ENCODE data around the gene DGCR6L.
"Not testable (repeated sequence)": the region's sequence is repeated elsewhere in the genome, so short reads cannot be mapped to it uniquely, and the experiment has no call there.

Gene DGCR6L

GRCh38 chr22:20319041-20319744, 667 bp downstream of the DGCR6L start:
- POLR2A ChIA-PET, result interaction anchor here (1.0 kb wide), 1 partner anchor 74 kb away, joined by 3 read pairs; the partner anchor contains the start of gene ZNF74

GRCh38 chr22:20318043-20318688, 1.7 kb downstream of the DGCR6L start:
- DNase-seq (ENCODE audit: low read depth, low spot score); POLR2A ChIA-PET: not testable (repeated sequence)
- CTCF ChIA-PET, result interaction anchor here (0.6 to 2.0 kb wide), 3 partner anchors 11 to 216 kb away, joined by 3 to 16 read pairs (median 4); no protein-coding TSS in a partner anchor
- H3K4me3 ChIP-seq (ENCODE audit: low read depth, low read length), result peak overlapping the region; percentile 6; the same call in 1 of the 2 replicates

More at GRCh38 chr22:20319041-20319744, 667 bp downstream of the DGCR6L start:
- CTCF ChIA-PET, result interaction anchor here (1.4 kb wide), 2 partner anchors 27 to 162 kb away, joined by 3 to 4 read pairs; no protein-coding TSS in a partner anchor
- peak overlapping the region; percentile 89 for H3K4me3 ChIP-seq (ENCODE audit: low read depth, low read length)
- TF ChIP-seq CTCF (IDR thresholded peaks at IDR 0.05; ENCODE audit: insufficient read depth, low read length, missing control alignments), result no peak
- DNase-seq (ENCODE audit: low read depth, low spot score), result no peak

GRCh38 chr22:20317402-20318042, 2.3 kb downstream of the DGCR6L start:
- H3K4me3 ChIP-seq (ENCODE audit: low read depth, low read length); DNase-seq (ENCODE audit: low read depth, low spot score); POLR2A ChIA-PET: not testable (repeated sequence)
- CTCF ChIA-PET, result interaction anchor here (0.6 to 2.0 kb wide), 5 partner anchors 10 to 216 kb away, joined by 3 to 16 read pairs (median 3); no protein-coding TSS in a partner anchor

- POLR2A ChIA-PET, result no interaction called here
- TF ChIP-seq CTCF (IDR thresholded peaks at IDR 0.05; ENCODE audit: insufficient read depth, low read length, missing control alignments), result no peak
- CTCF ChIA-PET, result interaction anchor here (1.1 to 2.0 kb wide), 4 partner anchors 10 to 160 kb away, joined by 3 to 16 read pairs (median 4); no protein-coding TSS in a partner anchor
Measured at GRCh38 chr22:20316844-20317401, 2.9 kb downstream of the DGCR6L start.

GRCh38 chr22:20316217-20316843, 3.5 kb downstream of the DGCR6L start:
- TF ChIP-seq CTCF (IDR thresholded peaks at IDR 0.05; ENCODE audit: insufficient read depth, low read length, missing control alignments), result no peak

More at GRCh38 chr22:20316844-20317401, 2.9 kb downstream of the DGCR6L start:
- no peak overlapping the region for H3K4me3 ChIP-seq (ENCODE audit: low read depth, low read length)
- no peak for DNase-seq (ENCODE audit: low read depth, low spot score)

GRCh38 chr22:20315337-20316216, 4.3 kb downstream of the DGCR6L start:
- TF ChIP-seq CTCF (IDR thresholded peaks at IDR 0.05; ENCODE audit: insufficient read depth, low read length, missing control alignments), result no peak
- H3K4me3 ChIP-seq (ENCODE audit: low read depth, low read length), result no peak overlapping the region
- CTCF ChIA-PET, result interaction anchor here (0.6 kb wide), 1 partner anchor 103 kb away, joined by 3 read pairs; no protein-coding TSS in a partner anchor
- no peak for DNase-seq (ENCODE audit: low read depth, low spot score)
- POLR2A ChIA-PET, result no interaction called here

More at GRCh38 chr22:20316217-20316843, 3.5 kb downstream of the DGCR6L start:
- no peak overlapping the region for H3K4me3 ChIP-seq (ENCODE audit: low read depth, low read length)
- CTCF ChIA-PET, result interaction anchor here (1.1 to 2.0 kb wide), 4 partner anchors 9 to 159 kb away, joined by 3 to 16 read pairs (median 4); no protein-coding TSS in a partner anchor
- POLR2A ChIA-PET, result no interaction called here
- no peak for DNase-seq (ENCODE audit: low read depth, low spot score)

GRCh38 chr22:20314741-20315336, 5.0 kb downstream of the DGCR6L start:
- POLR2A ChIA-PET; H3K4me3 ChIP-seq (ENCODE audit: low read depth, low read length); DNase-seq (ENCODE audit: low read depth, low spot score): not testable (repeated sequence)
- CTCF ChIA-PET, result interaction anchor here (0.6 kb wide), 1 partner anchor 103 kb away, joined by 3 read pairs; no protein-coding TSS in a partner anchor

- POLR2A ChIA-PET; H3K4me3 ChIP-seq (ENCODE audit: low read depth, low read length); DNase-seq (ENCODE audit: low read depth, low spot score); CTCF ChIA-PET: not testable (repeated sequence)
Measured at GRCh38 chr22:20314206-20314605, 5.7 kb downstream of the DGCR6L start.

- DNase-seq (ENCODE audit: low read depth, low spot score); POLR2A ChIA-PET; CTCF ChIA-PET; H3K4me3 ChIP-seq (ENCODE audit: low read depth, low read length): not testable (repeated sequence)
Measured at GRCh38 chr22:20313306-20314077, 6.4 kb downstream of the DGCR6L start.

Measured in AG04449 (cell line).